ENCODE measurements around the gene TRPV6.

TRPV6 gene

DNA sequence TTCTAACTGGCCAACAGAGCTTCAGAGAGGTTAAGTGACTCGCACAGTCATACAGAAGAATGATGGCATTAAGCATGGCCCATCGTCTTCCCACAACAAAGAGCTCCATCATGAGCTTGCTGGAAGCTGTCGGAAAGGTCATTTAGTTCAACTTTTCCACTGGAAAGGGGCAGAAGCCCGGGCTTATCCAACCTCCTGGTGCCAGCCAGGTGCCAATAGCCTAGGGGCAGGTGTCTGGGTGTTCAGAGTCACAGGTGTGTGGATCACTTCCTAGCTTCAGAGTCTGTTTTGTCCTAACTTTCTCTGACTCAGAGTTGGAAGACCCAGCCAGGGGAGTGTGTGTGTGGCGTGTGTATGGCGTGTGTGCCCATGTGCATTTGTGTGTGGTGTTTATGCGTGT lies 1.3 kb upstream of the TRPV6 start:
- no peaks in the 10 kb centered on the region for H3K27me3 ChIP-seq (ENCODE audit: insufficient read depth, low read length)

DNA sequence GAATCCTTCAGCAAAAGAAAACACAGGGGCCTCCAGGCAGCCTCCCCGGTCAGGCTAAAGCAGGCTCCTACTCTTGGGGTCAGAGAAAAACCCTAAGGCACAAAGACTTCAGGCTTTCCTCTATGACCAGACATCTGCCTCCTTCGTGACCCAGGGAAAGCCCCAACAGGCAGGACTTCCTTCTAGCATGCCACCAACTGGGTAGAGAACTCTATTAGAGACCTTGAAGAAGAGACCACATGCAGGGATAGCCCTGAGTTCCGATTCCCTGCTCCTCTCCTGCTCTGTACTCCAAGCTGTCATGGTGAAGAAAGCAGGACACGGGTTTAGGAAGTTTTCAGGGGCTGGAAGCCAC lies 1.3 kb downstream of the TRPV6 start:
- H2AFZ ChIP-seq (ENCODE audit: low read depth, low read length) = no peak overlapping the region
- H3K4me3 ChIP-seq (ENCODE audit: low read length) = no peak overlapping the region
- H3K4me1 ChIP-seq (ENCODE audit: insufficient read depth, low read length) = no peaks in the 10 kb centered on the region
- H3K27me3 ChIP-seq (ENCODE audit: insufficient read depth, low read length) = no peaks in the 10 kb centered on the region
- no peaks in the 10 kb centered on the region for H3K36me3 ChIP-seq (ENCODE audit: insufficient read depth, low read length)
- H3K9me3 ChIP-seq (ENCODE audit: low read length) = no peaks in the 10 kb centered on the region

More for the DNA sequence above, 1.3 kb upstream of the TRPV6 start:
- H3K9me3 ChIP-seq (ENCODE audit: low read length) = no peaks in the 10 kb centered on the region
- no peak overlapping the region for H3K4me3 ChIP-seq (ENCODE audit: low read length)
- H3K36me3 ChIP-seq (ENCODE audit: insufficient read depth, low read length) = no peaks in the 10 kb centered on the region
- no peak overlapping the region for H2AFZ ChIP-seq (ENCODE audit: low read depth, low read length)
- H3K4me1 ChIP-seq (ENCODE audit: insufficient read depth, low read length) = no peaks in the 10 kb centered on the region

DNA sequence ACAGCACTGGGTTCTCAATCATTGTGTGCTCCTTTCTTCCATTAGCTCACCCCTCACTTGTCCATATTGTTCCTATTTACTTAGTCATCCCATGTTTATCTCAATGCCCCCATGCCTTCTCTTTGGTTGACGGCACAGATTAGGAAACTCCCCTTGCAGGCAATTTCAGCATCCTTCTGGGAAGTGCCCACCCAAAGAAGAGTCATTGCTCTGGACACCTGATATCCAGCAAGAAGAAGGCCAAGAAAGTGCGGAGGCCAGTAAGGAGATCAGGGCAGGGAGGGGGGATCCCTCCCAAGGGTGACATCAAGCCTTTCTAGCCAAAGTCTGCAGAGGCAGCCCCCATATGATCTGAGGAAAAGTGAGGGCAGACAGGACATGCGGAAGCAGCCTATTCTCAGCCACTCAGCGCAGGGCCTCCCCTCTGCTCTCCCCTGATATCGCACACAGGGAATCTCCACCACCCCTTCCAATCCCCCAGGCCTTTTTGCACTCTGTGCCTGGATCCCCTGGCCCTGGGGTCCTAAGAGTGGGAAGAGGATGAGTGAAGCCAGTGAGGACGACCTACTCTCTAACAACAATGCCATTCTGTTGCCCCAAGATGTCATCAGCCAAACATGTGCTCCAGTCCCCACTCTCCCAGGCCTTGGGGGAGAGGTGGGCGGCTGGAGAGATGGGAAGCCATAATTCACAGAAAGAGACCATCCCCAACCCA lies 1.8 kb downstream of the TRPV6 start:
- H3K9me3 ChIP-seq (ENCODE audit: low read length) = no peaks in the 10 kb centered on the region
- no peaks in the 10 kb centered on the region for H3K27me3 ChIP-seq (ENCODE audit: insufficient read depth, low read length)
- H3K4me3 ChIP-seq (ENCODE audit: low read length) = no peak overlapping the region
- no peaks in the 10 kb centered on the region for H3K36me3 ChIP-seq (ENCODE audit: insufficient read depth, low read length)
- H2AFZ ChIP-seq (ENCODE audit: low read depth, low read length) = no peak overlapping the region
- no peaks in the 10 kb centered on the region for H3K4me1 ChIP-seq (ENCODE audit: insufficient read depth, low read length)

DNA sequence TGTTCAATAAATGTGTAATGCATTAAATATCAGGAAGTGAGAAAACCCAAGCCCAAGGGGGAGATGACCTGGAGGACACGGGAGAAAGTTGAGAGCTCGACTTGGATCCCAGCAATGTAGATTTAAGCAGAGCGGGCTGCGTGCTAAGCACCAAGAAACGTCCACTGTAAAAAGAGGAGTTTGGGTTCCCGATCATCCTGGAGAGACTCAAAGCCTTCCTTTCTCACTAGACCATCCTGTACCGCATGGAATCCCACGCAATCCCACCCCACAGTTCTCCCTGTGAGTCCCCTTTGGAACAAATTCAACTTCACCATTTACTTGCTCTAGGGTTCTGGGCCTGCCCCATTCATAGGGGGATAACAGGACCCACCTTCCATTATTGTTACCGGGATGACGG lies 2.4 kb downstream of the TRPV6 start:
- H3K27me3 ChIP-seq (ENCODE audit: insufficient read depth, low read length) = no peaks in the 10 kb centered on the region
- H2AFZ ChIP-seq (ENCODE audit: low read depth, low read length) = no peak overlapping the region
- H3K9me3 ChIP-seq (ENCODE audit: low read length) = no peaks in the 10 kb centered on the region
- H3K4me1 ChIP-seq (ENCODE audit: insufficient read depth, low read length) = no peaks in the 10 kb centered on the region
- H3K36me3 ChIP-seq (ENCODE audit: insufficient read depth, low read length) = no peaks in the 10 kb centered on the region
- no peak overlapping the region for H3K4me3 ChIP-seq (ENCODE audit: low read length)

DNA sequence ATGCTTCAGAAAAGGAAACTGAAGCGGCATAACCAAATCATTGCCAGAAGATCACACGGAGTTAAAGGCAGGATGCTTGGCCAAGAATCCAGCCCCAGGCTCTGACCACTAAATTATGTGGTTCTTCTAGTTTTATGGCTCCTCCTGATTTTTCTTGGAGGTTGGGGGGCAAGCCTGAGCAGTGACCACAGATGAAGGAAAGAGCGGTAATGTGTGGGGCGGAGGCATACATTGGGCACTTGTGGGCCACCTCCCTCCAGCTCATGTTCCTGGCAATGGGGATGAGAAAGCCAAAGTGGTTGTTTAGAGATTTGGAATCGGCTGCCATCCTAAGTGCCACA lies 3.2 kb downstream of the TRPV6 start:
- H2AFZ ChIP-seq (ENCODE audit: low read depth, low read length) = no peak overlapping the region
- no peak overlapping the region for H3K4me3 ChIP-seq (ENCODE audit: low read length)
- H3K36me3 ChIP-seq (ENCODE audit: insufficient read depth, low read length) = no peaks in the 10 kb centered on the region
- no peaks in the 10 kb centered on the region for H3K27me3 ChIP-seq (ENCODE audit: insufficient read depth, low read length)
- H3K9me3 ChIP-seq (ENCODE audit: low read length) = no peaks in the 10 kb centered on the region
- no peaks in the 10 kb centered on the region for H3K4me1 ChIP-seq (ENCODE audit: insufficient read depth, low read length)

DNA sequence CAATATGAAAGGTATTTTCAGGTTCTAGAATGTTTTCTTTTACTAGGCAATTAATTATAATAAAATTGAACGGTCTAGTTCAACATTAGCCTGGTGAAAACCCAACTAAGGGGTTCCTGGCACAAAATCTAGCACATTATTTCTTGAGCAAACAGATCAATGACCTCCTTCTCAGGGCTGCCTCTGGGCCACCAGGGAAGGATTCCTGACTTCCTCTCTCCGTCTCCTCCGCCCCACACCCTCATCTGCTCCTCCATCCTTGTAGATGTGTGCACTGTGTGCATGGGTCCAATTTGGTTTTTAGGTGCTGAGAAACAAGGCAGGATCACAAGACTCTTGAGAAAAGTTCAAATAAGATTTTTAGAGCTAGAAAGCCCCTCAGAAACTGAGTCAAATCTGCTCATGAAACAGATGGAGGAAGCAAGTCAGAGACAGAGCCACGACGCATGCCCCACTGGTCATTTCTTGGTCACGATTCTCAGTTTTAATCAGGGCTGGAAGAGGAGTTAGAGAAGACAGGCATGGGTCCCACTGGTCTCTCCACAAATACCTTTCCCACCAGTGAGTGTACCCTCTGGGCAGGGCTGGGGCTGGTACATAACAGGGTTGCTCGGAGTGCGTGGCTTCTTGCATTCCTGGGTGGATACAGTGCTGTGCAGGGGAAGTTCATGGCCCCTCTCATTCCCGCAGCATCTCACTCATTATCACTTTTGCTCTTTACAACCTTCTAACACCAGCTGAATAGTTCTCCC lies 3.8 kb downstream of the TRPV6 start:
- H3K4me3 ChIP-seq (ENCODE audit: low read length) = no peak overlapping the region

DNA sequence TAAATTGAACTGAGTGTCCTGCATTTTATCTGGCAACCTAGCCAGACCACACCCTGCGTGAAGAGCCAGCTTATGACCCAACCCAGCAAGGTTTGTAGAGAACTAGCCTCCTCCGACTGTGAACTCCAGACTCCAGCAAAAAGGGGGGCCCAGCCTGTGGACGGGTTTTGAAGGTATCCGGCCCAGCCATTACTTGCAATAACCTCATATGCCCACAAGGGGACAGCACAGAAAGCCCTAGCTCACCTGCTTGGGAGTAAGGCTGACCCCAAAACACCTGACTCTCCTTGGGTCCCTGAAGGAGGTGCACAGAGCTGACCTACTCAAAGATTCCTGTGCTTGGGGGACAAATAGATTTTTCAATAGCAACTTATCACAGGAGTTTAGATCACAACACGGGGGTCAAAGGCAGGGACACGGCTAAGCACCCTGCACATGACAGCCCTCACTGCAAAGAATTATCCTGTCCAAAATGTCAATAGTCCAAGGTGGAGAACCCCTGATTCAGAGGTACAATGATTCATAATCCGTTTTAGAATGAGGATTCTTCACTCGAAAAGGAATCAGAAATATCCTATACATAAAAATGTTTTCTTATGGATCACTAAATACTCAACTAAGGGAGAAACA lies 4.6 kb downstream of the TRPV6 start:
- Histone ChIP-seq H3K27me3 (ENCODE audit: insufficient read depth, low read length) (no peaks in the 10 kb centered on the region), H3K9me3 (ENCODE audit: low read length) (no peaks in the 10 kb centered on the region), H3K4me1 (ENCODE audit: insufficient read depth, low read length) (no peaks in the 10 kb centered on the region), H3K36me3 (ENCODE audit: insufficient read depth, low read length) (no peaks in the 10 kb centered on the region), H2AFZ (ENCODE audit: low read depth, low read length) (no peak overlapping the region), H3K4me3 (ENCODE audit: low read length) (no peak overlapping the region)

More for the DNA sequence above, 3.8 kb downstream of the TRPV6 start:
- Histone ChIP-seq H2AFZ (ENCODE audit: low read depth, low read length) (no peak overlapping the region), H3K27me3 (ENCODE audit: insufficient read depth, low read length) (no peaks in the 10 kb centered on the region), H3K9me3 (ENCODE audit: low read length) (no peaks in the 10 kb centered on the region), H3K36me3 (ENCODE audit: insufficient read depth, low read length) (no peaks in the 10 kb centered on the region), H3K4me1 (ENCODE audit: insufficient read depth, low read length) (no peaks in the 10 kb centered on the region)

DNA sequence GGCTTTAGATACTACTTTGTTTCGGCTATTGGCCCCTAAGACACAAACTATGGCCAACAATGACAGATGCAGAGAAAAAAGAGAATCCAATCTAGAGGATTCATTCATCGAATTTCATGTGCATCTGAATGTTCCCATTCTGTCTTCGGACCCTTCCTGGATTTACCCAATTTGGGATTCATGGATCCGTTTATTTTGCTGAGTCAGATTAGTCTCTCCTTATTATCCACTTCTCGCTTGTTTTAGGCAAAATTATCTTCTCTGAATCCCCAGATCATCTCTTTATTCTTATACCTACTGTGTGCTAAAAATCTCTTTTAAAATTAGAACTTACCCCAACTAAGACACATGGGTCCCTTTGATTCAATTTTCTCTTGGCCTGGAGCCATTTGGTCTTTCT lies 6.5 kb downstream of the TRPV6 start:
- Histone ChIP-seq H3K36me3 (ENCODE audit: insufficient read depth, low read length) (no peaks in the 10 kb centered on the region), H2AFZ (ENCODE audit: low read depth, low read length) (no peak overlapping the region), H3K4me3 (ENCODE audit: low read length) (no peak overlapping the region), H3K27me3 (ENCODE audit: insufficient read depth, low read length) (no peaks in the 10 kb centered on the region), H3K9me3 (ENCODE audit: low read length) (no peaks in the 10 kb centered on the region), H3K4me1 (ENCODE audit: insufficient read depth, low read length) (no peaks in the 10 kb centered on the region)

DNA sequence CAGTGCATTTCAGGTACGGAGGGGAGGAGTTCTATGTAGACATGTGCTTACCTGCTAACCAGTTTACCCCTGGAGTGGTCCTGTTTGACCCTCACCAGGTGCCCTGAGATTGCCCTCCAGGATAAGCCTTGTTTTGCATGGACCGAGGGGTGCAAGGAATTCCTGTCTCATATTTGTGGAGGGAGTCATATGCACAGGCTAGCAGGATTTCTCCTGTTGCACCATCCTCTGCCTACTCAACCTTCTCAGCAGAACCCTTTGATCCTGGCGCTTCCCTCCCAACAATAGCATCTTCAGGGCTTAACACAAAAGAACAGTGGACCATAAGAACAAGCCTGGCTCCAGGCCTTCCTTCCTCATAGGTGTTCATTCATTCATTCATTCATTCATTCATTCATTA lies 7.2 kb downstream of the TRPV6 start:
- Histone ChIP-seq H3K4me1 (ENCODE audit: insufficient read depth, low read length) (no peaks in the 10 kb centered on the region), H3K36me3 (ENCODE audit: insufficient read depth, low read length) (no peaks in the 10 kb centered on the region), H3K4me3 (ENCODE audit: low read length) (no peak overlapping the region), H3K27me3 (ENCODE audit: insufficient read depth, low read length) (no peaks in the 10 kb centered on the region), H2AFZ (ENCODE audit: low read depth, low read length) (no peak overlapping the region), H3K9me3 (ENCODE audit: low read length) (no peaks in the 10 kb centered on the region)

DNA sequence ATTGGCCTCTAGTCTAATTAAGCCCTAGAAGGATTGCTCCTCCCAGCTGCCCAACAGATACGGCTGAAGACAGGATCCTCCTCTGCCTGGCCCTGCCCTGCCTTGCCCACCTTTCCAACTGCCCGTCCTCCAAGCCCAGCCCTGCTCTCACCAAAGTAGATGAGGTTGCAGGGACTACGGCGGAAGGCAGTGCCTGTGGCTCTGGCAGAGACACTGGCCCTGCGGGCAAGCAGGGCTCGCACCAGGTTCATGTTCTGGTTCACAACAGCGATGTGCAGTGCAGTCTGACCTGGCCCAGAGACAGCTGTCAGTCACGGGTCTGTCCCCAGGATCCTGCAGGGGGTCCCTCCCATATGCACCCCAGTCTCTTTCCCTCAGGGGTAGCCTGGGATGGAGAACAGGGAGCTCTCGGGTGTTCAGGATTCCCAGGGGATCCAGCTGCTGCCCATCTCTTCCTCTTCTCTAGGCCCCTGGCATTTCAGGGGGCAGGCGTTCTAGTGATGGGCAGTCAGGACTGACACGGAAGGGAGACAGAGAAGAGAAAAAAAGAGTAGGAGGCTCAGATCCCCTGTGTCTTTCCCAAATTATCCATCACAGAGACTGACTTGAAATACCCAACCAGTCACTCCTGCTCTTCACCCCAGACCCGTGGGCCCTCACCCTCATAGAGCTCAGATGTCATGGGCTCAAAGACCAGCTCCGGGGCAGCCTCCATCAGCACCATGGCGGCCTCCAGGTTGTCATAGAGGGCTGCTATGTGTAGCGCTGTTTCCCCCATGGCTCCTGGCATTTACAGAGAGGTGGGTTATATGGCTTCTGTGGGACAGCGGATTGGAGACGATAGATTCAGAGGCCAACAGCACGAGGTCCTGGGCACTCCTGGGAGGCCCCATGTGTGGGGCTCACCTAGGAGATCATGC lies 8.3 kb downstream of the TRPV6 start:
- no peak overlapping the region for H3K4me3 ChIP-seq (ENCODE audit: low read length)
- H3K9me3 ChIP-seq (ENCODE audit: low read length) = no peaks in the 10 kb centered on the region
- H3K27me3 ChIP-seq (ENCODE audit: insufficient read depth, low read length) = no peaks in the 10 kb centered on the region
- no peak overlapping the region for H2AFZ ChIP-seq (ENCODE audit: low read depth, low read length)
- no peaks in the 10 kb centered on the region for H3K36me3 ChIP-seq (ENCODE audit: insufficient read depth, low read length)
- no peaks in the 10 kb centered on the region for H3K4me1 ChIP-seq (ENCODE audit: insufficient read depth, low read length)

DNA sequence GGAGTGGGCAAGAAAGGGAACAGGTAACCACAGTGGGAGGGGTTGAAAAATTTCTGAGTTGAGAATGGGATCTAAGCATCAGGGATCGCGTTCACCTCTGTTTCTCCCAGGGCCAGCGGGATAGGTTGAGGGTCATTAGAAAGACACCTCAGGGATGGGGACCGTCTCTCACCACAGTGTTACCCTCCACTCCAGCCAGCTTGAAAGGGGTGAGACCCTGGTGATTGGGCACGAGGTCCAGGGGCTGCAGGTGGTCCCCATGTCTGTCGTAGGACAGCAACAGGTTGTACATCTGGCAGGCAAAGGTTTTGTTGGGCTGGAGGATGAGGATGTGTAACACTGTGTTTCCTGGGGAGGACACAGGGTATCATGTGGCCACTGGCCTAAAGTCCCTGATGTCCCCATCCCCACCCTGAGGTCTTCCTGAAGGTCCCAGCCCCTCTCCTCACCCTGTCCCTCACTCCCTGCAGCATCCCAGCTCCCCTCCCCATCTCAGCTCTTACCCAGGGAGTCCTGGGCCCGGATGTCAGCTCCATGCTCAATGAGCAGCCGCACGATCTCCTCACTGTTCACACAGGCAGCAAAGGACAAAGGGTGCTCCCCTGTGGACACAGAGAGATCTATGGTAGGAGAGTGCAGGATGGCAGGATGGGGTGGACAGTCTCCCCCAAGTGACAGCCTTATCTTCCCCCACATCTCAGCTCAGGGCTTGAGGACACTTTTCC lies 9.1 kb downstream of the TRPV6 start:
- H3K27me3 ChIP-seq (ENCODE audit: insufficient read depth, low read length) = no peaks in the 10 kb centered on the region
- no peaks in the 10 kb centered on the region for H3K9me3 ChIP-seq (ENCODE audit: low read length)
- H3K4me1 ChIP-seq (ENCODE audit: insufficient read depth, low read length) = no peaks in the 10 kb centered on the region
- H2AFZ ChIP-seq (ENCODE audit: low read depth, low read length) = no peak overlapping the region
- no peaks in the 10 kb centered on the region for H3K36me3 ChIP-seq (ENCODE audit: insufficient read depth, low read length)
- no peak overlapping the region for H3K4me3 ChIP-seq (ENCODE audit: low read length)

DNA sequence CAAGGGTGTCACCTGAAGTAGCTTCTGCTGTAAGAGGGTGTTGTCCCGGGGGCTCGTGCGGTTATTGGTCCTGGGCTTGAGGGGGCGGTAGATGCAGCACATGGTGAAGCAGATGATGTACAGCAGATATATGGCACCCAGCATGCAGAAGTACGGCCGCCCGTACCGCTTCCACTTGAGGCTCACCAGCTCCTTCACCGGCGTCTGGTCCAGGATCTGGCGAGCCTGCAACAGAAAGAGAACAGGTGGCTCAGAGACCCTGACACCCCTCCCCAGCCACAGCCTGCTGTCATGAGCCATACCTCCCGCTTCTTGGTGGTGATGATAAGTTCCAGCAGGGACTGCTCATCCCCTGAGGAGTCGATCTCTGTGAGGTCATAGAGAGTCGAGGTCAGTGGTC lies 10.1 kb downstream of the TRPV6 start:
- Histone ChIP-seq H3K4me1 (ENCODE audit: insufficient read depth, low read length) (no peaks in the 10 kb centered on the region), H3K9me3 (ENCODE audit: low read length) (no peaks in the 10 kb centered on the region), H3K36me3 (ENCODE audit: insufficient read depth, low read length) (no peaks in the 10 kb centered on the region), H2AFZ (ENCODE audit: low read depth, low read length) (no peak overlapping the region), H3K27me3 (ENCODE audit: insufficient read depth, low read length) (no peaks in the 10 kb centered on the region), H3K4me3 (ENCODE audit: low read length) (no peak overlapping the region)
